HuH-7.5 (cell line): ENCODE results near the gene HSFX4.
"Not testable (repeated sequence)": the region's sequence is repeated elsewhere in the genome, so short reads cannot be mapped to it uniquely, and the experiment has no call there.

Experiments
- DNase-seq: peaks from one replicate; pipeline ENCODE4 v3.0.0; 2011; ENCODE audit warnings: low spot score

Gene HSFX4, protein sequence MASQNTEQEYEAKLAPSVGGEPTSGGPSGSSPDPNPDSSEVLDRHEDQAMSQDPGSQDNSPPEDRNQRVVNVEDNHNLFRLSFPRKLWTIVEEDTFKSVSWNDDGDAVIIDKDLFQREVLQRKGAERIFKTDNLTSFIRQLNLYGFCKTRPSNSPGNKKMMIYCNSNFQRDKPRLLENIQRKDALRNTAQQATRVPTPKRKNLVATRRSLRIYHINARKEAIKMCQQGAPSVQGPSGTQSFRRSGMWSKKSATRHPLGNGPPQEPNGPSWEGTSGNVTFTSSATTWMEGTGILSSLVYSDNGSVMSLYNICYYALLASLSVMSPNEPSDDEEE

DNA sequence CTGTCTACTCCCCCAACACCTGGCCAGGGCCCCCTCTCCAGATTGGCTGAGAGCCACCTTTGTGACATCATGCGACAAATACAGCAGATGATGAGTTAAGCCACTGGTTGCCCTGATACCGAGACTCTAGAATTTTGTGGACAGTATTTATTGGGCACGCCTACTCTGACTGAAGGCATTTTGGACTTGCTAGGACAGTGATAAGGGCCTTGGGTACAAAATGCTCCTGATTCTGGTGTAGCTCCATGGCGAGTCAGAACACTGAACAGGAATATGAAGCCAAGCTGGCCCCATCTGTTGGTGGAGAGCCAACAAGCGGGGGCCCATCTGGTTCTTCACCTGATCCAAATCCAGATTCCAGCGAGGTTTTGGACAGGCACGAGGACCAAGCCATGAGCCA lies at the start of gene HSFX4:
Gene HSFX4 (plus strand): TSS at position 174 of the 400 bp plus-strand sequence. CDS start 72 bp downstream, at position 246.
- not testable (repeated sequence) for DNase-seq

DNA sequence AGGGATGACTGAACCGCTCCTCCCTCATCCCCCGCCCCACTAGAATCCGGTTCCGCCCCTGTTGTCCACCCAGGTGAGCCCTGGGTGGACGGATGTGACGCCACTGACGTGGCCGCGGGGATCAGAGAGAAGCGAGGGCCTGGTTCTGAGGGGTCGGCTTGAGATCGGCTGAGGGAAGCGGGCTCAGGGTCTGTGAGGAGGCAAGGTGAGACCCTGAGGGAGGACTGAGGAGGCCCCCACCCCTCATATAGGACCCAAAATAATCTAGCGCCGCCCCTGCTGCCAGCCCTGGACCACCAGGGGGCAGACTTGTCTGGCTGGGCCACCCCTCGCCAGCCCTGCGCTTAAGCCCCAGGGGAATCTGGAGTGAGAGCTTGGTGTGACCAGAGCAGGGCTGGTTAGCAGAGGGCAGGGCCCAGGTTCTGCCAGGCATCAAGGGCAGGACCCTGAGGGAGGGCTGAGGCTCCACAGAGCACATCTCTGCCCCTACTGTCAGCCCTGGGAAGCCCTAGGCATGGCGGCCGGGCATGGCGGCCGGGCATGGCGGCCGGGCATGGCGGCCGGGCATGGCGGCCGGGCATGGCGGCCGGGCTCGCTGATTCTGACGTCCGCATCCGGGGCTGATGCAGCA lies 48.2 kb upstream of the HSFX4 start, which contains the start of gene MAGEA8:
Gene MAGEA8 (plus strand): TSS at position 103 of the 631 bp plus-strand sequence. CDS start 3,090 bp downstream, outside the sequence.
- no peak for DNase-seq

DNA sequence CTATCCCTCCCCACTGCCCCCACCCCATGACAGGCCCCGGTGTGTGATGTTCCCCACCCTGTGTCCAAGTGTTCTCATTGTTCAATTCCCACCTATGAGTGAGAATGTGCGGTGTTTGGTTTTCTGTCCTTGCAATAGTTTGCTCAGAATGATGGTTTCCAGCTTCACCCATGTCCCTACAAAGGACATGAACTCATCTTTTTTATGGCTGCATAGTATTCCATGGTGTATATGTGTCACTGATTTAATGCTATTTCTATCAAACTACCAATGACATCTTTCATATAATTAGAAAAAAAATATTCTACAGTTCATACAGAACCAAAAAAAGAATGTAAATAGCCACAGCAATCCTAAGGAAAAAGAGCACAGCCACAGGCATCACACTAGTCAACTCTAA lies 38.5 kb upstream of the HSFX4 start:
- not testable (repeated sequence) for DNase-seq

DNA sequence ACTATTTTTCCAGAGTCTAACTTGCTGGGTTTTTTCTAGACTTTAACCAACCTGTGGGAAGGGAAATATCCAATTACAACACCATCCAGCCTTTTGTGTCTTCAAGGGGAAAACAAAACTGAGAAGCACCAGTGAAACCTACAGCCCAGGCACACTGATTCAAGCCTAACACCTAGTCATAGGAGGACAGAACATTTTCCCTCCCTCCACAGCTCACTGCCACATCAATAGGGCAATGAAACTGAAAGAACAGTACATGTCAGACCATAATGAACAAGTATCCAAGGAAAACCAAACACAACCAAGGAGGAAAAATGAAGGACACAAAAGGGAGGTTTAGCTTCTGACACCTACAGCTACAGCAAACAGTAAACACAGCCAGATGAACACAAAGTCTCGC lies 30.8 kb upstream of the HSFX4 start:
- DNase-seq, result no peak

DNA sequence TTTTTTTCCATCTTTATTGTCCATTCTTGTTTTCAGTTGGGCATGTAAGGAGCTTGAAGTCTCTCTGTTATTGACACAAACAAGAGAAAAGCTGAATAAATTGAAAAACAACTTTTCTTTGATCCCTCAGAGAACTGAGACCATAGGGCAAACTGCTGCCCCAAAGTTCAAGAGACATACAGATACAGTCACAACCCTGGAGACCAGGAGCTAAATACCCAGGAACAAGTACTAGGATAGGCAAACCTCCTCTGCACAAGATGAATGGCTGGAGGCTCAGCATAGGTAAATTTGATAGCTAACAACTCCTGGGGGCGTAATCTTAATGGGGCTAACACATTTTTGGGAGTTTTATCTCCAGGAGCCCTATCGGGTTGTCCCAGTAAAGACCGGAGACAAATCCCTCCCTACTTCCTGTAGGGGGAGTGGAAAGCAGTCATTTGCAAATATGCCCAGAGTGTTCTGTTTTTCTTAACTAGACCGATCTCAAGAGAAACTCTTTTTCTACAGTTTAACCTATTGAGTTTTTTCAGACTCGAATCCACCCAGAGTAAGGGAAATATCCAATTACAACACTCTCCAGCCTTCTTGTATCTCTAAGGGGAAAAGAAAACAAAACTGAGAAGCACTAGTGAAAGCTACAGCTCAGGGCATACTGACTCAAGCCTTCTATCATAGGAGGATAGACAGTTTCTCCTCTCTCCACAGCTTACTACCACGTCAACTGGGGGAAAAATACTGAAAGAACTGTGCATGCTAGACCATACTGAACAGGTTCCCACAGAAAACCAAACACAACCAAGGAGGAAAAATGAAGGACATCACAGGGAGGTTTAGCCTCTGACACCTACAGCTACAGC lies 25.3 kb upstream of the HSFX4 start:
- no peak for DNase-seq

DNA sequence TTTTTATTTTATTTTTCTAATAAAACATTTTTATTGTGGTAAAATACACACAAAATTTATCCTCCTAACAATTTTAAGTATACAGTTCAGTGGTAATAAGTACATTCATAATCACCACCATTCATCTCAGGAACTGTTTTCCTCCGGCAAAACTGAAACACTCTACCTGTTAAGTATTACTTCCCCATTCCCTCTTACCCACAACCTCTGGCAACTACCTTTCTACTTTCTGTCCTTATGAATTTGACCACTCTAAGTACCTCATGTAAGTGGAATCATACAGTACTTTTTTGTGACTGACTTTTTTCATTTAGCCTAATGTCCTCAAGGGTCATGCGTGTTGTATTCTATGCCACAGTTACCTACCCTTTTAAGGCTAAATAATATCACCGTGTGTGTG lies 21.1 kb upstream of the HSFX4 start:
- DNase-seq, result no peak

DNA sequence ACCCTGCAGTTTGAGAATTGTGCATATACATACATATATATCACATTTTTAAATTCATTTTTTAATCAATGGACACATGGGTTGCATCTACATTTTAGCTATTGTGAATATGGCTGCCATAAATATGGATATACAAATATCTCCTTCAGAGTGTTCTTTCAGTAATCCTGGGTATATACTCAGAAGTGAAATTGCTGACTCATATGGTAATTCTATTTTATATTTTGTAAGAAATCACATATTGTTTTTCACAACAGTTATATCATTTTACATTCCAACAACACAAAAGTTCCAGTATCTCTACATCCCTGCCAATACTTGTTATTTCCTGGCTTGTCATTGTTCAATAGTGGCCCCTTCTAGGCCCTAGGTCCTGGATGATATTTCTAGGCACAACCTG lies 20.6 kb upstream of the HSFX4 start:
- DNase-seq, result no peak

DNA sequence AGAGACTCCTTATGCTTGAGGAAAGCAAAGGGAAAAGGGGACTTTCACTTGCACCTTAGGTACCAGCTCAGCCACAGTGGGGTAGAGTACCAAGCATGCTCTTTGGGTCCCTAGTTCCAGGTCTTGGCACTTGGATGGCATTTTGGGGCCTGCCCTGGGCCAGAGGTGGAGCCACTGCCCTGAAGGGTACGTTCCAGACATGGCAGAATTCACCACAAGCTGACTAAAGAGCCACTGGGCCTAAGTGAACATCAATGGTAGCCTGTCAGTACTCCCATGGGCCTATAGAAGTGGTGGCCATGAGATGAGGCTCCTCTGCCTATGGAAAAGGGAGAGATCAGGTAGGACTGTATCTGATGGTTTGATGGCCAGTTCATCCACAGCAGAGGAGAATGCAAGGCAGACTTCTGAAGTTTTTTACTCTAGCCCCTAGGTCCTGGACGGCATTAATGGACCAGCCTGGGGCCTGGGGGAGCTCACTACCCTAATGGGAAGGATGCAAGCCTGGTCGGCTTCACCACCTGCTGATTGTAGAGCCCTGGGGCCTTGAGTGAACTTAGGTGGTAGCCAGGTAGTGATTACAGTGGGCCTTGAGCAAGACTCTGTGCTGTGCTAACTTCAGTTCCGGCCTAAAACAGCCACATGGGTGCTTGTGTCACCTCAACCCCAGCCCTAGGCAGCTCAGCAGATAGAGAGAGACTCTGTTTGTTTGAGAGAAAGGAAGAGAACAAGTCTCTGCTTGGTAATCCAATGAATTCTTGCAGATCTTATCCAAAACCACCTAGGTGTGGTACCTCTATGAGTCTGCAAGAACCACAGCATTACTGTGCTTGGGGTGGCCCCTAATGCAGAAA lies 19.8 kb upstream of the HSFX4 start:
- no peak for DNase-seq

DNA sequence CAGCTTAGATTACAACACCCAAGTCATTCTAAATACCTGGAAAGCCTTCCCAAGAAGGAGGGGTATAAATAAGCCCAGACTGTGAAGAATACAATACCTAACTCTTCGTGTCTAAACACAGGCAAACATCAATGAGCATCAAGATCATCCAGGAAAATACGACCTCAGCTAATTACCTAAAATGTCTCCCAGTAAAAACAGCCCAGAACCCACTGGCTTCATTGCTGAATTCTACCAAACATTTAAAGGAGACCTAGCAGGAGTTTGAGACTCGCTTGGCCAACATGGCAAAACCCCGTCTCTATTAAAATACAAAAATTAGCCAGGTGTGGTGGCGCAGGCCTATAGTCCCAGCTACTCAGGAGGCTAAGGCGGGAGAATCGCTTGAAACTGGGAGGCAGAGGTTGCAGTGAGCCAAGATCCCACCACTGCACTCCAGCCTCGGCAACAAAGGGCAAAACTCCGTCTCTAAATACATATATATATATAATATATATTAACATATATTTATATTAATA lies 19.1 kb upstream of the HSFX4 start:
- DNase-seq, result no peak

DNA sequence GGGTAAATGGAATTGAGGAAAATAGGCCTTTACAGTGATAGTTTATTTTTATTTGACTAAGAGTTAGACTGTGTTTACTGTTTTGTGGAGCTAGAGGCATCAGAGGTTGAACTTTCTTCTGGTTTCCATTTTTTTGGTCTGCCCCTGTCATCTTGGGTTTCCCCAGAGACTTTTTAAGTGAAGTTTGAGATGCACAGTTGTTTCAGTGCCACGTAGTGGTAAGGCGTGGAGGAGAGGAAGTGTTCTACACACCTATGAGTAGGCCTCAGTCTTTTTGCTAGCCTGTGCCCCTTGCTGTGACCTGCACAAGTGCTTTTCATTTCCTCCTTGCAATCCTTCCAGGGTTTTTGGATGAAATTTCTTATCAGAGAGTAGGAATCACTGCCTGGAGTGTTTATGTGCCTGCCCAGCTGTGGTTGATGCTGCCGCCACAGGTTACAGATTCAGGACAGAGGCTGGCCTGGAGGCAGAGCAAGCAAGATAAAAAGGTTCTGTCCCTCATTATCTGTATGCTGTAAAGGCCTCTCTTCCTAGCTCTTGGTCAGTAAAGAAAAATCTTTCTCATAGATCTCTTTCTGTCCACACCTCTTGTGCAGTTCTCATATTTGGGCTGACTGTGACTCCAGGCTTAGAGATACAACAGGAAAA lies 12.5 kb upstream of the HSFX4 start:
- DNase-seq, result no peak

DNA sequence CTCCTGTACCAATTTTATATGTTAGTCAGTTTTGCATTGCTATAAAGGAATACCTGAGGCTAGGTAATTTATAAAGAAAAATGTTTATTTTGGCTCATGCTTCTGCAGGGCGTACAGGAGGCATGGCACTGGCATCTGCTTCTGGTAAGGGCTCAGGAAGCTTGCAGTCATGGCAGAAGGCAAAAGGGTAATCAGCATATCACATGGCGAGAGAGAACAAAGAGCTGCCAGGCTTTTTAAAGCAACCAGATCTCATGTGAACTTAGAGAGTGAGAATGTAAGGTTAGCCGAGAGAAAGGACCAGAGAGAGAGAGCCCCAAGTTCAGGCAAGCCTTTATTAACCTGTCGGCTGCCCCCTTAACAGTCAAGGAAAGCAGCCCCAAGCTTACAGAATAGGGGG lies 5.5 kb upstream of the HSFX4 start:
- not testable (repeated sequence) for DNase-seq

DNA sequence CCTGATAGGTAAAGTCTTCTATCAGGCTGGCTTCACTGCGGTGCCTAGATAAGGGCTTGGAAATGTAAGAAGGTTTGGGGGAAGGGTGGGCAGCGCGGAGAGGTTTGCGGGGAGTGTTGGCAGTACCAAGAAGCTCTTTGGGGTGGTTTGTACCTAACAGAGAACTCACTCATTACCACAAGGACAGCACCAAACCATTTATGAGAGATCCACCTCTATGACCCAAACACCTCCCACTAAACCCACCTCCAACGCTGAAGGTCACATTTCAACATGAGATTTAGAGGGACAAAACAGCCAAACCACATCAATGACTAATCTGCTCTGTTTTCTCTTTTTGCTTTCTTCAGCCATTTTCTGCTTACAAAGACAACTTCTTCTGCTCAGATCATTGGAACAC lies 4.9 kb upstream of the HSFX4 start:
- not testable (repeated sequence) for DNase-seq

DNA sequence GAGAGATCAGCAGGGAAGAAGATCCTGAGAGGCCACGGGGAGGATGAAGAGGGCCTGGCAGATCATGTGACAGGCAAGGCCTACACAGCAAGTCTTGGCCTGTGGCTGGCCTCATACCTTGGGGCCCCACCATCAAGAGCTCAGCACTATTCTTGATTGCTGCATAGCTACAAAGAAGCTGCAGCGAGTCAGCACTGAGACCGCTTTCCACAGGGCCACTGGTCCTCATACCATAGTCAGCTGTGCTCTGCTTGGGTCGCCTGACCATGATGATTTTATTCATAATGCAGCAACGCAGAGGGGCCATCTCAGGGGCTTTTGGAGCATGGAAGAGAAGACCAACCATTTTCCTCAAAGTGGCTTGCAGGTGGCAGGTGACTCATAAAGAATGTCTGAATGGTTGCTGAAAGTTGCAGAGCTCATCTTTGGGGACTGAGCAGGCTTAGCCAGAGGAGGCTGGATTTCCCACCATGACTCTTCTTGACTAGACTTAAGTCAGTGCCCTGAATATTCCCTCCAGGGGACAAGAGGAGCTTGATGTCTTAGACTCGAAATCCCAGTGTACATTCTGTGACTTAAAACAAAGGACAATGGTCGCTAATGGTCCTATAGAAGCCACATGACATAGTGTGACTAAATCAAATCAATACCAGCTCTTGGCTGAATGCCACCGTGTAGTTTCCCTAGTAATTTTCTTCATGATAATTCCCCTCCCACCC lies 2.0 kb upstream of the HSFX4 start:
- not testable (repeated sequence) for DNase-seq

DNA sequence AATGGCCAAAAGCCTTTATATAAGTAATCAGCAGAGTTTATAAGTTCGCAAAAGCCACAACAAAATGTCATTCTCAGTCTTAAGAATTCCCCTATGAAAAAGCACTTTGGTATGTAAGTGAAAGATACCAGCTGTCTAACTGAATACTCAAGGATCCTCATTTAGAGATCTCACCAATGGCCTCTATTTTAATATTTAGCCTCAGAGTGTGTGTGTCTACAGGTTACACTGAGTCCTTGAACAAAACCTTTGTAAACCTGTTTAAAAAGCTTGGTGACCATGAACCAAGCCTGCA lies 1.5 kb upstream of the HSFX4 start:
- DNase-seq, result not testable (repeated sequence)

DNA sequence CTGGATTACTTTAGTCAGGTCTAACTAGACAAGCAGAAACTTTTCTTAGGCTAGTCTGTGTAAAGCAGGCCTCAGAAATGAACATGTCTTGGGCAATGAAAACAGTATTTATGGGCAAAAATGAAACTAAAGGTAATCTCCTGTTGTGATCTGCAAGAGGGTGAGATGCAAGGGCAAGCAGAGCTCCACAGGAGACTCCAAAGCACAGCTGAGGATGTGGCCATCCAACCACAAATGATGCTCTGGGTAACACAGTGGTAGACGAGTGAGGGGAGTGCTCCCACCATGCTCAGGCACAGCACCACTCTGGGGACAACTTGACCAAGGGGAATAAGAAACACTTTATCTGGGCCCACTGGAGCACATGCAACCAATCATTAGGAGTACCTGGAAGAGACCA lies 738 bp upstream of the HSFX4 start:
- not testable (repeated sequence) for DNase-seq

DNA sequence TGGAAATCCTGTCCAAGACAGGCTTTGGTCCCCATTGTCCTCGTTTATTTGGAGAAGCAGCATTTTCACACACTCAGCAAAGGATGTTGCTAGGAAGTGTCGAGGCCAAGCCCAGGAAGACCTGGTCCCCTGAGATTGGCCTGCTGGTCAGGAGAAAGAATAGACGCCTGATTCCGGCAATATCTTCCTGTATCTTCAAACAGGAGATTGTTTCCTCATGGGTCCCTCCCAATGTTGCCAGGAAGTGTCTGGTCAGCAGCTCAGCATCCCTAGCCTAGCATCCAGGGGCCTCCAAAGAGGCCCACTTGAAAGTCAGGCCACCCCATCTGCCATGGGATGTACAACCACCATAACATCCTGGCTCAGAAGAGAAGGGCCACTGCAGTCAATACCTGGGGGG lies 2.0 kb downstream of the HSFX4 start:
- DNase-seq, result not testable (repeated sequence)

DNA sequence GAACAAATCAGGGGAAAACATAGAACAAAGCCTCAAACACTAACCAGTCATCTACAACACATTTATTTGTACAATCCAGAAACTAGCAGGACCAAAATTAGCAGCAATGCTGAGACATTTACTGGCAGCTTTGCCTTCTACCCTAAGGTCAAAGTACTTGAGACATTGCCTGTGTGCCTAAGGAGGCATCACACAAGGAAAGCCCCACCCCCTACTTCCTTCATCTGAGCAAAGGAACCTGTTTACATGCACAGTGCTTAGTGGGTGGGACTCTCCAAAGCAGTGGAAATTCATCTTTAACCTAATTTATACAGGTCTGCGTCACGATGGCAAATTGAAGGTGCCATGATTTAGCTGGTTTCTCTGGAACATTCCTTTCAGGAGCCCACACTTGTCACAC lies 2.8 kb downstream of the HSFX4 start:
- DNase-seq, result not testable (repeated sequence)

DNA sequence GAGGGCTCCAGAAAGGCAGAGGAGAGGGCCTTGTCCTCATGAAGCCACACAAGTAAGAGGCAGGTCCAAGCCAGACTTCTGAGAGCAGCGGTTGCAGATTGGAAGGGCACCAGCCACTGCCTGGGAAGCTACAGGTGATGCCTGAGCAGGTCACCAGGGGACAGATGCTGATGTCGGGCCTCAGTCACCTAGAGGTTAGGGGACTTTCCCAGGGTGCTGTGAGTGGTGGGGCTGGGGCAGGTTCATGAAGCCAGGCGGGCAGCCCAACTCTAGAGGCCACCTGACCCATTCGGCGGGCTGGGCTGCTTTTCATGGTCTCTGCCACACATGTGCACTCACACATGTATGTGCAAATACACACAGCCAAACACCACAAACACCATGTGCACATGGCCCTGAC lies 3.6 kb downstream of the HSFX4 start:
- DNase-seq, result not testable (repeated sequence)

DNA sequence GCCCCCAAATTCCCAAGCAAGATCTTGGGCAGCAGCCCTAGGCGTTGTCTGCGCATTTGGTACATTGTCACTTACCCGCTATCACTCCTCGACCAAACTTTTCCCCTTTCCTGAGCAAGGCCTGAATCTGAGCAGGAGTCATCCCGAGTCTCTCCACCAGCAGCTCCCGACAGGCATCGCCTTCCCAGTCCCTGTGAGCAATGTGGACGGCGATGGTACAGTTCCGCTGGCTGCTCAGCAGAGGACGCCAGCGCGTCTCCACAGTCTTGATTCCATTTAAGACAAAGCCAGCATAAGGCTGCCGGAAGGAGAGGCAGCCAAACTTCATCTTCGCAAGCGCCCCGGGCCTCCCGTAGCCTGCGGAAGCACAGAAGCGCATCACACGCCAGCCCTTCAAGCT lies 4.2 kb downstream of the HSFX4 start:
- DNase-seq, result not testable (repeated sequence)

DNA sequence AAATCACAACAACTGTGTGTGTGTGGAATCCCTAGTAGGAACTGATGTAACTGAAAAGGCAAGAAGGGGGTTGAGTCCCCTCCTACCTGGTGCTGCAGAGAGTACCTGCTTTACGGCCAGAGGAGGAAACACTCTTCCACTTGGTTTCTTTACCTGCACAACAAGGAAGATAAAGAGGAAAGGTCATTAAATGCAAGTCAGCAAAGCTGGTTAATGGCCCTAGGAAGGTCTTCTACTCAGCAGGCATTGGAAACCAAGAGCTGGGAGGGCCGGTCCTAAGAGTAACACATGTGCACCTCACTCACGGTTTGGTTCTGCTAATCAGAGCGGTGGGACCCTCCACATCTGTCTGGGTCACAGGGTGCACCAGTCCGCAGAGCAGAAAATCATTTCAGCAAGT lies 8.0 kb downstream of the HSFX4 start:
- not testable (repeated sequence) for DNase-seq
